T-cell (primary cell): ENCODE data around the gene MTIF3. TPM values are rescaled to one million over a fixed set of nuclear protein-coding genes. Genes with fewer than 3 reads are reported as not detected.
A peak's percentile ranks its signal among the peaks of the same experiment; 100 is the strongest.

Source experiments
- ATAC-seq, 4 experiments: fragments of 200-7000 bp in 3 of 4; fragments of 150-1000 bp in 1 of 4; cut with Tn5 transposase; replicated peaks in 1 of 4; 1 replicate in 3 of 4; 2 replicates in 1 of 4; pipeline ENCODE4 v1.10.0; 2021; ENCODE audit warnings: moderate library complexity in 3 of 4, mild to moderate bottlenecking in 2 of 4, moderate number of reproducible peaks in 1 of 4
- CTCF ChIA-PET, 2 donors: fragments of 300-600 bp; sonication (Branson Sonifier 250); formaldehyde crosslinking; loops; one replicate each; lab custom pipeline; 2022; ENCODE audit warnings: antibody characterized with exemption in 2 of 2; lab: Charles Lee
- POLR2A ChIA-PET, 2 donors: fragments of 300-600 bp; sonication (Branson Sonifier 250); formaldehyde crosslinking; loops; one replicate each; lab custom pipeline; 2022; ENCODE audit warnings: antibody characterized with exemption in 2 of 2; lab: Charles Lee
- DNase-seq, 35 experiments: peaks; one replicate each; pipeline versions ENCODE4 v3.0.0 to v3.0.0-alpha.2; 2013 to 2023
- H3K27ac ChIP-seq: one replicate; pipeline ENCODE4 v1.5.1; 2013; ENCODE audit warnings: low read length
- H3K27me3 ChIP-seq, 2 experiments: replicated peaks in 1 of 2; 1 replicate in 1 of 2; 2 replicates in 1 of 2; pipeline versions ENCODE4 v1.6.1 to v1.7.0; 2013; ENCODE audit warnings: low read length in 1 of 2, mixed read lengths in 1 of 2; ENCODE audit not compliant: control insufficient read depth in 2 of 2, insufficient read depth in 2 of 2; ENCODE audit errors: extremely low read depth in 1 of 2
- H3K36me3 ChIP-seq, 2 donors: 1 replicate in 1 of 2; 2 replicates in 1 of 2; pipeline versions ENCODE4 v1.6.1 to v1.7.0; 2013; ENCODE audit warnings: low read length in 1 of 2; ENCODE audit not compliant: control insufficient read depth in 2 of 2, insufficient read depth in 1 of 2; ENCODE audit errors: extremely low read depth in 1 of 2
- H3K4me1 ChIP-seq, 2 experiments: 1 replicate in 1 of 2; 2 replicates in 1 of 2; pipeline versions ENCODE4 v1.6.1 to v1.7.0; 2013; ENCODE audit warnings: low read length in 2 of 2, mixed read lengths in 1 of 2; ENCODE audit not compliant: insufficient read depth in 2 of 2, control insufficient read depth in 1 of 2; ENCODE audit errors: extremely low read depth in 1 of 2
- H3K4me3 ChIP-seq, 2 donors: 1 replicate in 1 of 2; 2 replicates in 1 of 2; pipeline versions ENCODE4 v1.5.1 to v1.7.0; 2013; ENCODE audit warnings: mild to moderate bottlenecking in 2 of 2, low read length in 1 of 2, moderate library complexity in 1 of 2; ENCODE audit not compliant: control insufficient read depth in 1 of 2; ENCODE audit errors: extremely low read depth in 1 of 2
- H3K9me3 ChIP-seq: 2 replicates; pipeline ENCODE4 v1.7.0; 2013
- H3K27ac Mint-ChIP-seq, 2 donors: one replicate each; pipeline ENCODE4 v1.8.0; 2020 to 2021; ENCODE audit warnings: mild to moderate bottlenecking in 2 of 2, mixed read lengths in 2 of 2
- H3K27me3 Mint-ChIP-seq, 2 donors: one replicate each; pipeline ENCODE4 v1.8.0; 2021 to 2022; ENCODE audit warnings: mixed read lengths in 2 of 2
- H3K36me3 Mint-ChIP-seq: one replicate; pipeline ENCODE4 v1.8.0; 2021; ENCODE audit warnings: mixed read lengths
- H3K4me1 Mint-ChIP-seq, 3 donors: one replicate each; pipeline ENCODE4 v1.8.0; 2020 to 2022; ENCODE audit warnings: mixed read lengths in 3 of 3, mild to moderate bottlenecking in 1 of 3
- H3K4me3 Mint-ChIP-seq, 3 donors: one replicate each; pipeline ENCODE4 v1.8.0; 2020 to 2022; ENCODE audit warnings: mild to moderate bottlenecking in 3 of 3, mixed read lengths in 3 of 3, moderate library complexity in 3 of 3
- H3K9me3 Mint-ChIP-seq, 3 donors: one replicate each; pipeline ENCODE4 v1.8.0; 2020 to 2022; ENCODE audit warnings: mixed read lengths in 3 of 3
- WGBS: methylation state at CpG from one replicate; pipeline ENCODE4 v1.1.5; 2013; ENCODE audit warnings: missing lambda C conversion rate; ENCODE audit not compliant: insufficient coverage; 5-methylcytosine and 5-hydroxymethylcytosine counted together
- total RNA-seq, 35 experiments: library from RNA in 6 of 35; stranded (reverse) in 6 of 35; fragments of 120-200 nt in 1 of 35; gene quantifications; one replicate each; pipeline versions ENCODE4 v1.2.1 to v1.2.4 and lab custom pipeline; 2013 to 2026

MTIF3 gene
- total RNA-seq (10 to 100 TPM; 45.4 to 74.1 (median 61.4) TPM), total RNA-seq (lab: John Stamatoyannopoulos, UW) (9.0 to 62.0 (median 23.1) reads per million in 29 experiments)
- 69.0 TPM for total RNA-seq (2013)

GRCh38 chr13:27449936-27450828, at the start of gene MTIF3:
Gene MTIF3, minus strand, starts transcription at chr13:27450564. Its CDS starts 10,116 bp downstream, at chr13:27440448.
- Histone ChIP-seq H3K4me1 (peaks cover 31 to 48% of the 10 kb centered on the region in 2 experiments), H3K27me3 (no peaks in the 10 kb centered on the region), H3K36me3 (no peaks in the 10 kb centered on the region), H3K27ac (peak within 1 kb of the TSS; percentile 97), H3K9me3 (no peaks in the 10 kb centered on the region), H3K4me3 (peak within 1 kb of the TSS; percentile 95 to 97)
- peaks cover 61 to 67% (median 62%) of the 10 kb centered on the region in 3 donors for H3K4me1 Mint-ChIP-seq
- peak within 1 kb of the TSS; percentile 89 to 95 (median 94) for H3K4me3 Mint-ChIP-seq
- H3K27me3 Mint-ChIP-seq, result no peaks in the 10 kb centered on the region
- peak; percentile 95 to 99 (median 97) for DNase-seq
- WGBS, result under 1% methylated on average over 72 of the region's 81 CpGs
- ChIA-PET POLR2A (interaction anchor here (0.6 to 2.1 kb wide), 7 partner anchors 10 to 171 kb away, joined by 3 to 11 read pairs (median 5); partner anchors contain the start of genes GTF3A (in 1 of the 2), LNX2 (in 1 of the 2) and POLR1D (in 1 of the 2)), CTCF (interaction anchor here (0.6 to 2.8 kb wide), 6 partner anchors 17 to 79 kb away, joined by 3 to 29 read pairs (median 6); partner anchors contain the start of gene GTF3A (in 1 of the 2))
- H3K36me3 Mint-ChIP-seq, result peaks cover 11% of the 10 kb centered on the region
- peak within 1 kb of the TSS; percentile 98 to 99 for H3K27ac Mint-ChIP-seq
- no peaks in the 10 kb centered on the region for H3K9me3 Mint-ChIP-seq
- peak; percentile 83 to 90 (median 85) for ATAC-seq

- ChIA-PET POLR2A (no interaction called here), CTCF (no interaction called here)
- Histone ChIP-seq H3K27ac (no peak overlapping the region), H3K27me3 (no peaks in the 10 kb centered on the region), H3K4me1 (no peaks in the 10 kb centered on the region), H3K36me3 (no peaks in the 10 kb centered on the region), H3K9me3 (no peaks in the 10 kb centered on the region), H3K4me3 (no peak overlapping the region)
- WGBS, result 97% methylated on average over 5 of the region's 11 CpGs
- DNase-seq (no peak), ATAC-seq (no peak)
- no peak overlapping the region for H3K27ac Mint-ChIP-seq
- no peaks in the 10 kb centered on the region for H3K4me1 Mint-ChIP-seq
- no peaks in the 10 kb centered on the region for H3K27me3 Mint-ChIP-seq
- H3K4me3 Mint-ChIP-seq, result no peak overlapping the region
- no peaks in the 10 kb centered on the region for H3K36me3 Mint-ChIP-seq
- H3K9me3 Mint-ChIP-seq, result no peaks in the 10 kb centered on the region
Observed at GRCh38 chr13:27497563-27498230, 47.3 kb upstream of the MTIF3 start.

GRCh38 chr13:27496536-27497273, 46.3 kb upstream of the MTIF3 start:
- CTCF ChIA-PET, result no interaction called here

GRCh38 chr13:27496006-27496405, 45.6 kb upstream of the MTIF3 start:
- Histone ChIP-seq H3K4me3 (no peak overlapping the region), H3K9me3 (no peaks in the 10 kb centered on the region), H3K27me3 (no peaks in the 10 kb centered on the region), H3K36me3 (no peaks in the 10 kb centered on the region), H3K4me1 (no peaks in the 10 kb centered on the region), H3K27ac (no peak overlapping the region)
- Mint-ChIP-seq H3K27me3 (no peaks in the 10 kb centered on the region), H3K4me3 (no peak overlapping the region), H3K27ac (no peak overlapping the region), H3K36me3 (no peaks in the 10 kb centered on the region), H3K4me1 (no peaks in the 10 kb centered on the region), H3K9me3 (no peaks in the 10 kb centered on the region)
- 90% methylated on average over 3 of the region's 4 CpGs for WGBS
- no peak for DNase-seq
- ChIA-PET POLR2A (no interaction called here), CTCF (no interaction called here)
- ATAC-seq, result no peak

More at GRCh38 chr13:27496536-27497273, 46.3 kb upstream of the MTIF3 start:
- Histone ChIP-seq H3K36me3 (no peaks in the 10 kb centered on the region), H3K4me3 (no peak overlapping the region), H3K27me3 (no peaks in the 10 kb centered on the region), H3K9me3 (no peaks in the 10 kb centered on the region), H3K4me1 (no peaks in the 10 kb centered on the region), H3K27ac (no peak overlapping the region)
- no peak overlapping the region for H3K4me3 Mint-ChIP-seq
- ATAC-seq (no peak), DNase-seq (no peak)
- H3K27ac Mint-ChIP-seq, result no peak overlapping the region
- POLR2A ChIA-PET, result no interaction called here
- H3K4me1 Mint-ChIP-seq, result no peaks in the 10 kb centered on the region
- H3K27me3 Mint-ChIP-seq, result no peaks in the 10 kb centered on the region
- no peaks in the 10 kb centered on the region for H3K9me3 Mint-ChIP-seq
- H3K36me3 Mint-ChIP-seq, result no peaks in the 10 kb centered on the region
- WGBS, result 100% methylated on average over 1 of the region's 10 CpGs

GRCh38 chr13:27495551-27495950, 45.2 kb upstream of the MTIF3 start:
- WGBS, result 79% methylated on average over 2 of the region's 3 CpGs
- no peak overlapping the region for H3K27ac Mint-ChIP-seq
- ChIA-PET CTCF (no interaction called here), POLR2A (no interaction called here)
- ATAC-seq (no peak), DNase-seq (no peak)
- Histone ChIP-seq H3K9me3 (no peaks in the 10 kb centered on the region), H3K27me3 (no peaks in the 10 kb centered on the region), H3K36me3 (no peaks in the 10 kb centered on the region), H3K4me3 (no peak overlapping the region), H3K27ac (no peak overlapping the region), H3K4me1 (no peaks in the 10 kb centered on the region)
- H3K36me3 Mint-ChIP-seq, result no peaks in the 10 kb centered on the region
- no peaks in the 10 kb centered on the region for H3K4me1 Mint-ChIP-seq
- H3K27me3 Mint-ChIP-seq, result no peaks in the 10 kb centered on the region
- H3K9me3 Mint-ChIP-seq, result no peaks in the 10 kb centered on the region
- H3K4me3 Mint-ChIP-seq, result no peak overlapping the region

GRCh38 chr13:27493981-27494380, 43.6 kb upstream of the MTIF3 start:
- Mint-ChIP-seq H3K27me3 (no peaks in the 10 kb centered on the region), H3K27ac (no peak overlapping the region), H3K36me3 (no peaks in the 10 kb centered on the region), H3K9me3 (no peaks in the 10 kb centered on the region), H3K4me1 (no peaks in the 10 kb centered on the region), H3K4me3 (no peak overlapping the region)
- H3K27ac ChIP-seq, result no peak overlapping the region
- no peaks in the 10 kb centered on the region for H3K27me3 ChIP-seq
- POLR2A ChIA-PET, result no interaction called here
- H3K4me1 ChIP-seq, result no peaks in the 10 kb centered on the region
- CTCF ChIA-PET, result no interaction called here
- WGBS, result no CpG with 5 or more reads among the region's 2 CpGs
- no peak overlapping the region for H3K4me3 ChIP-seq
- no peaks in the 10 kb centered on the region for H3K9me3 ChIP-seq
- no peaks in the 10 kb centered on the region for H3K36me3 ChIP-seq
- ATAC-seq (no peak), DNase-seq (no peak)
